GM12878 (cell line): Measurements from ENCODE around the gene ATG12. TPM values are rescaled to one million over a fixed set of nuclear protein-coding genes. Genes with fewer than 3 reads are reported as not detected.

ENCODE experiments used
- ATAC-seq: fragments of 200-7000 bp; cut with Tn5 transposase; 3 replicates; pipeline ENCODE4 v1.9.1; 2020; ENCODE audit warnings: mild to moderate bottlenecking, moderate library complexity
- Bru-seq: library from RNA; stranded (reverse); fragments of 400-500 nt; gene quantifications from one replicate; lab custom pipeline; 2021; lab: Mats Ljungman, UMichigan
- BruChase-seq, 2 experiments: library from RNA; stranded (reverse); fragments of 400-500 nt; gene quantifications; one replicate each; lab custom pipeline; 2021; lab: Mats Ljungman, UMichigan
- BruUV-seq: library from RNA; stranded (reverse); fragments of 400-500 nt; replicated peaks from 2 replicates; lab custom pipeline; 2021; lab: Mats Ljungman, UMichigan
- CTCF ChIA-PET: fragments of 300-600 bp; sonication (Branson Sonifier 250); formaldehyde crosslinking; extraction: SDS; loops from one replicate; lab custom pipeline; 2021; ENCODE audit warnings: inconsistent platforms; lab: Yijun Ruan, JAX
- POLR2A ChIA-PET: fragments of 350-600 bp; formaldehyde crosslinking; extraction: SDS; loops from one replicate; lab custom pipeline; 2021; ENCODE audit warnings: inconsistent platforms; lab: Charles Lee
- RAD21 ChIA-PET: fragments of 300-600 bp; sonication (Branson Sonifier 250); formaldehyde crosslinking; loops from one replicate; lab custom pipeline; 2023; ENCODE audit warnings: antibody characterized with exemption; ENCODE audit not compliant: unreplicated experiment; lab: Charles Lee
- SMC1A ChIA-PET: fragments of 300-600 bp; sonication (Branson Sonifier 250); formaldehyde crosslinking; loops from one replicate; lab custom pipeline; 2023; ENCODE audit not compliant: unreplicated experiment, uncharacterized antibody; lab: Charles Lee
- DNase-seq: peaks from one replicate; pipeline ENCODE4 v3.0.0-alpha.2; 2011; ENCODE audit warnings: low read depth, low spot score
- FAIRE-seq: peaks from 3 replicates; lab custom pipeline; 2011; peaks lifted over from hg19 to GRCh38; lab: Jason Lieb, UNC
- H2AFZ ChIP-seq: 2 replicates; pipeline ENCODE4 v1.6.0; 2011; ENCODE audit warnings: low read depth, low read length, control low read depth; ENCODE audit not compliant: control insufficient read depth
- H3K27ac ChIP-seq: 2 replicates; pipeline ENCODE4 v1.5.1; 2011; ENCODE audit warnings: control low read depth; ENCODE audit not compliant: control insufficient read depth, insufficient read depth
- H3K27me3 ChIP-seq, 2 experiments: replicated peaks in 1 of 2; 2 replicates each; pipeline versions ENCODE4 v1.6.0 to v1.6.1; 2011; ENCODE audit warnings: low read length in 1 of 2; ENCODE audit not compliant: control insufficient read depth in 2 of 2, insufficient read depth in 2 of 2
- H3K36me3 ChIP-seq, 2 experiments: 2 replicates each; pipeline ENCODE4 v1.5.1; 2011; ENCODE audit warnings: low read length in 1 of 2; ENCODE audit not compliant: control insufficient read depth in 2 of 2, insufficient read depth in 2 of 2
- H3K4me1 ChIP-seq: 2 replicates; pipeline ENCODE4 v1.6.1; 2011; ENCODE audit warnings: mild to moderate bottlenecking, low read length, moderate library complexity, mixed read lengths; ENCODE audit not compliant: control insufficient read depth, insufficient read depth
- H3K4me2 ChIP-seq: 2 replicates; pipeline ENCODE4 v1.6.0; 2011; ENCODE audit warnings: control low read depth; ENCODE audit not compliant: control insufficient read depth, insufficient read depth
- H3K4me3 ChIP-seq: fragments of 200-600 bp; sonication (generic); 2 replicates; pipeline ENCODE4 v1.5.1; 2016
- H3K79me2 ChIP-seq: 2 replicates; pipeline ENCODE4 v1.6.0; 2011; ENCODE audit warnings: low read length; ENCODE audit not compliant: control insufficient read depth, insufficient read depth
- H3K9ac ChIP-seq: 2 replicates; pipeline ENCODE4 v1.8.0; 2011; ENCODE audit warnings: low read length, control low read depth, mixed read lengths; ENCODE audit not compliant: control insufficient read depth, insufficient read depth
- H3K9me3 ChIP-seq: replicated peaks from 3 replicates; pipeline ENCODE4 v1.5.1; 2011; ENCODE audit warnings: mild to moderate bottlenecking, low read length; ENCODE audit not compliant: control insufficient read depth, insufficient read depth
- H4K20me1 ChIP-seq: 2 replicates; pipeline ENCODE4 v1.6.0; 2011; ENCODE audit not compliant: control insufficient read depth, insufficient read depth
- ATF7 ChIP-seq: fragments of 450-650 bp; IDR thresholded peaks from 2 replicates; pipeline ENCODE4 v1.6.1; 2016; ENCODE audit warnings: low read depth, mild to moderate bottlenecking
- BCL3 ChIP-seq: IDR thresholded peaks from 2 replicates; pipeline ENCODE4 v1.6.1; 2011; ENCODE audit warnings: borderline replicate concordance, low read depth, mild to moderate bottlenecking, moderate library complexity, low read length; ENCODE audit not compliant: insufficient read depth, poor library complexity, severe bottlenecking
- EED ChIP-seq: sonication (generic); IDR thresholded peaks from 2 replicates; pipeline ENCODE4 v1.6.1; 2016; ENCODE audit warnings: antibody characterized with exemption, low read depth
- EGR1 ChIP-seq, 2 experiments: IDR thresholded peaks; 1 replicate in 1 of 2; 2 replicates in 1 of 2; pipeline ENCODE4 v1.6.1; 2011 to 2012; ENCODE audit warnings: low read depth in 2 of 2, low read length in 2 of 2, borderline replicate concordance in 1 of 2, mild to moderate bottlenecking in 1 of 2, moderate library complexity in 1 of 2
- MEF2A ChIP-seq: IDR thresholded peaks from 2 replicates; pipeline ENCODE4 v1.6.1; 2011; ENCODE audit warnings: low read depth, mild to moderate bottlenecking, low read length, moderate library complexity; ENCODE audit not compliant: insufficient read depth
- MXI1 ChIP-seq: fragments of 150-350 bp; IDR thresholded peaks from 2 replicates; pipeline ENCODE4 v1.6.1; 2011; ENCODE audit warnings: low read depth, mild to moderate bottlenecking, inconsistent platforms, low read length, improper control_type of control experiment
- NFIC ChIP-seq: IDR thresholded peaks from 2 replicates; pipeline ENCODE4 v1.6.1; 2012; ENCODE audit warnings: low read depth, mild to moderate bottlenecking, inconsistent platforms, low read length, moderate library complexity
- NKRF ChIP-seq: fragments of 450-650 bp; conservative IDR thresholded peaks from 2 replicates; pipeline ENCODE4 v1.6.1; 2017; ENCODE audit warnings: mild to moderate bottlenecking, moderate library complexity
- TCF12 ChIP-seq: IDR thresholded peaks from 2 replicates; pipeline ENCODE4 v1.6.1; 2011; ENCODE audit warnings: low read depth, mild to moderate bottlenecking, low read length
- TCF7 ChIP-seq: IDR thresholded peaks from 2 replicates; pipeline ENCODE4 v1.6.1; 2014; ENCODE audit warnings: antibody characterized with exemption, borderline replicate concordance
- ZNF207 ChIP-seq: fragments of 450-650 bp; IDR thresholded peaks from 2 replicates; pipeline ENCODE4 v1.6.1; 2014; ENCODE audit warnings: antibody characterized with exemption, mild to moderate bottlenecking, borderline replicate concordance
- ZNF217 ChIP-seq: fragments of 450-650 bp; IDR thresholded peaks from 2 replicates; pipeline ENCODE4 v1.6.1; 2017; ENCODE audit warnings: antibody characterized with exemption, mild to moderate bottlenecking
- WGBS: methylation state at CpG from one replicate; pipeline ENCODE4 v1.1.6; 2016; ENCODE audit warnings: low lambda C conversion rate; ENCODE audit not compliant: insufficient replicate concordance, insufficient coverage; ENCODE audit errors: missing lambda C conversion rate; 5-methylcytosine and 5-hydroxymethylcytosine counted together
- in situ Hi-C: fragments of 300-500 bp; cut with MboI; formaldehyde crosslinking; loops from 9 replicates; pipeline ENCODE4 v1.14.3; 2018; ENCODE audit warnings: mixed read lengths
- intact Hi-C: fragments of 100-400 bp; cut with micrococcal nuclease; formaldehyde crosslinking; loops from one replicate; pipeline ENCODE4 v1.14.2; 2022; ENCODE audit not compliant: unreplicated experiment
- long read RNA-seq, 2 experiments: library from polyadenylated mRNA; unstranded; transcript quantifications; one replicate each; pipeline ENCODE4 v2.0.0, GENCODE V29; 2019 to 2020
- polyA minus RNA-seq, 3 experiments: library from RNA; depleted of rRNA, polyadenylated mRNA; stranded (reverse); fragments of >200 nt; gene quantifications; 2 replicates each; pipeline ENCODE4 v1.2.3, GENCODE V29; 2011
- polyA plus RNA-seq, 11 experiments: library from polyadenylated mRNA; depleted of rRNA in 4 of 11; unstranded in 6 of 11; stranded (reverse) in 5 of 11; fragments of >200 nt; fragmentation: Nextera tagmentation in 4 of 11; fragmentation: Illumina TruSeq in 1 of 11; extraction: Ambion mirVana in 4 of 11; extraction: Trizol in 1 of 11; gene quantifications; 1 replicate in 1 of 11; 2 replicates in 10 of 11; pipeline versions ENCODE4 v1.2.1 to v1.2.3, GENCODE V29; 2011 to 2016; ENCODE audit warnings: inconsistent platforms in 2 of 11, missing spikeins in 2 of 11, low read depth in 1 of 11
- total RNA-seq, 4 experiments: library from RNA; depleted of rRNA in 3 of 4; stranded (reverse); fragments of >200 nt in 3 of 4; fragmentation: Illumina TruSeq in 1 of 4; extraction: Trizol in 1 of 4; gene quantifications; 2 replicates each; pipeline versions ENCODE4 v1.2.1 to v1.2.3, GENCODE V29; 2013 to 2021

The ATG12 gene
- 114 and 119 TPM in 2 replicates for total RNA-seq (2013; cell fraction: nucleolus; rRNA removed)
- total RNA-seq (2014; rRNA removed) (23.2 and 32.5 TPM in 2 replicates), total RNA-seq (2014; rRNA removed; fragmentation: Illumina TruSeq; extraction: Trizol) (39.7 and 41.0 TPM in 2 replicates), total RNA-seq (2021) (26.9 and 28.9 TPM in 2 replicates), polyA plus RNA-seq (2011; rRNA removed) (89.4 and 153 TPM in 2 replicates), polyA plus RNA-seq (2014; fragmentation: Illumina TruSeq; extraction: Trizol) (50.7 and 57.0 TPM in 2 replicates), polyA plus RNA-seq (2014; fragmentation: Nextera tagmentation; extraction: Ambion mirVana) (10 to 100 TPM; 67.4 to 92.0 TPM), polyA plus RNA-seq (2014; rRNA removed) (24.3 and 32.9 TPM in 2 replicates), polyA plus RNA-seq (2016; fragmentation: Nextera tagmentation; extraction: Ambion mirVana) (10 to 100 TPM; 66.6 to 72.1 TPM), polyA minus RNA-seq (2011; rRNA and poly(A)+ RNA removed) (42.0 and 52.8 TPM in 2 replicates), Bru-seq, nascent RNA (percentile 92 among the genes with signal in this experiment), BruChase-seq, experiment 1, labeled RNA remaining after a 6-hour chase (percentile 89 among the genes with signal in this experiment), BruChase-seq, experiment 2, labeled RNA remaining after a 2-hour chase (percentile 94 among the genes with signal in this experiment)
- 45.0 TPM for polyA plus RNA-seq (2011; ENCODE audit: low read depth)
- polyA plus RNA-seq (2011; cell fraction: cytosol; rRNA removed): 24.3 and 32.8 TPM in 2 replicates
- 55.0 and 62.4 TPM in 2 replicates for polyA plus RNA-seq (2011; cell fraction: nucleus; rRNA removed)
- 49.8 and 66.4 TPM in 2 replicates for polyA plus RNA-seq (2012)
- 12.5 and 13.5 TPM in 2 replicates for polyA minus RNA-seq (2011; cell fraction: cytosol; rRNA and poly(A)+ RNA removed)
- 68.3 and 90.7 TPM in 2 replicates for polyA minus RNA-seq (2011; cell fraction: nucleus; rRNA and poly(A)+ RNA removed)
- long read RNA-seq, experiment 1, full-length matches to known transcripts: 36 of 42 reads
- long read RNA-seq, experiment 1, partial matches to known transcripts: 0 of 42 reads
- long read RNA-seq, experiment 1, other reads (novel, unspliced or antisense): 6 of 42 reads
- long read RNA-seq, experiment 2, full-length matches to known transcripts: 184 of 204 reads
- long read RNA-seq, experiment 2, partial matches to known transcripts: 8 of 204 reads
- long read RNA-seq, experiment 2, other reads (novel, unspliced or antisense): 12 of 204 reads

GRCh38 chr5:115841382-115842088, at the start of gene ATG12, which contains the start of gene AP3S1:
TSS of gene ATG12 (minus strand) at chr5:115841565. CDS start at chr5:115841552, 13 bp downstream.
TSS of gene AP3S1 (plus strand) at chr5:115841935. CDS start at chr5:115842038, 103 bp downstream.
- Histone ChIP-seq H3K9me3 (no peaks in the 10 kb centered on the region; the same call in 2 of the 3 replicates), H4K20me1 (peaks cover 3% of the 10 kb centered on the region; the same call in 1 of the 2 replicates), H3K9ac (peak within 1 kb of the TSS; percentile 77), H3K4me1 (peaks cover 19% of the 10 kb centered on the region), H3K27me3 (no peaks in the 10 kb centered on the region), H3K4me3 (peak within 1 kb of the TSS; percentile 83), H3K4me2 (peak within 1 kb of the TSS; percentile 86), H3K36me3 (peaks cover 0 to 2% of the 10 kb centered on the region in 2 experiments; a peak in 1 of 4 replicates), H2AFZ (peak within 1 kb of the TSS; percentile 95), H3K27ac (peak within 1 kb of the TSS; percentile 91), H3K79me2 (peaks cover 86% of the 10 kb centered on the region)
- no peak for FAIRE-seq
- ChIA-PET RAD21 (interaction anchor here (0.8 to 1.7 kb wide), 5 partner anchors 190 to 235 kb away, joined by 3 to 4 read pairs (median 3); no protein-coding TSS in a partner anchor), CTCF (interaction anchor here (0.6 to 2.3 kb wide), 8 partner anchors 10 to 735 kb away, joined by 3 to 16 read pairs (median 5); no protein-coding TSS in a partner anchor), SMC1A (interaction anchor here (0.5 to 3.1 kb wide), 9 partner anchors 9 to 253 kb away, joined by 3 to 22 read pairs (median 4); no protein-coding TSS in a partner anchor), POLR2A (interaction anchor here (0.5 to 1.2 kb wide), 3 partner anchors 8 to 254 kb away, joined by 3 to 4 read pairs (median 3); no protein-coding TSS in a partner anchor)
- in situ Hi-C loops: loop anchor here (25.0 kb wide), 1 partner anchor 221 kb away; no protein-coding TSS in a partner anchor
- no TSS peak for BruUV-seq
- peak; percentile 88 for DNase-seq
- intact Hi-C loops: loop anchor here (1.0 to 10.0 kb wide), 4 partner anchors 191 to 1407 kb away; partner anchors contain the start of gene ARL14EPL
- 5% methylated on average over 42 of the region's 65 CpGs for WGBS
- ATAC-seq: peak; percentile 84
- TF ChIP-seq TCF12: peak; percentile 63
- TF ChIP-seq TCF7: no peak
- no peak for TF ChIP-seq ZNF217
- peak; percentile 85 for TF ChIP-seq NKRF
- TF ChIP-seq BCL3: peak; percentile 10
- TF ChIP-seq EED: no peak
- peak; percentile 82; the same call in 1 of the 2 replicates for TF ChIP-seq MXI1
- peak; percentile 91 for TF ChIP-seq ZNF207
- 0 out of 2 replicates have a peak, but pooled peaks have one; percentile 7 for TF ChIP-seq MEF2A
- peak; percentile 97 for TF ChIP-seq ATF7
- peak in 1 of 2 experiments; percentile 91; a peak in 2 of 3 replicates for TF ChIP-seq EGR1 (IDR thresholded peaks at IDR 0.05; ENCODE audit: borderline replicate concordance in 1 of 2, low read depth in 2 of 2, low read length in 2 of 2)
- TF ChIP-seq NFIC: peak; percentile 59; the same call in 1 of the 2 replicates
